A673 (cell line): Measurements from ENCODE around the gene MAPKAP1.

Source experiments
- CTCF ChIP-seq: fragments of 300-800, 200-600 bp; sonication (generic); conservative IDR thresholded peaks from 2 replicates; pipeline ENCODE4 v1.5.1; 2017; ENCODE audit warnings: low read depth, mild to moderate bottlenecking, antibody characterized with exemption, low read length, moderate library complexity, mixed read lengths
- EZH2 ChIP-seq: fragments of 200-600 bp; sonication (generic); IDR thresholded peaks from 2 replicates; pipeline ENCODE4 v1.6.1; 2017; ENCODE audit warnings: borderline replicate concordance, low read depth, mild to moderate bottlenecking, mixed read lengths, antibody characterized with exemption, low read length; ENCODE audit not compliant: poor library complexity, severe bottlenecking

- TF ChIP-seq CTCF (no peak), EZH2 (no peak)
These were observed 319.0 kb downstream of the MAPKAP1 start for GRCh38 chr9:125387861-125388524.
